ENCODE results near the gene CTSA.

CTSA gene

GRCh38 chr20:45887346-45887715, 3.8 kb upstream of the CTSA start, which contains the start of gene SPATA25:
SPATA25 (minus strand) TSS chr20:45887622; CDS start chr20:45887590, 32 bp downstream.
- TF ChIP-seq CTCF (IDR thresholded peaks at IDR 0.05; ENCODE audit: control insufficient read depth, insufficient read depth, low read depth, low read length, missing control alignments) = no peak
- no peak for DNase-seq (ENCODE audit: low read depth)
- no peak within 1 kb of the TSS for H3K4me3 ChIP-seq (ENCODE audit: control insufficient read depth, low read depth, low read length)

GRCh38 chr20:45888681-45889080, 2.5 kb upstream of the CTSA start:
- DNase-seq (ENCODE audit: low read depth) = no peak
- TF ChIP-seq CTCF (IDR thresholded peaks at IDR 0.05; ENCODE audit: control insufficient read depth, insufficient read depth, low read depth, low read length, missing control alignments) = no peak
- no peak overlapping the region for H3K4me3 ChIP-seq (ENCODE audit: control insufficient read depth, low read depth, low read length)

- TF ChIP-seq CTCF (IDR thresholded peaks at IDR 0.05; ENCODE audit: control insufficient read depth, insufficient read depth, low read depth, low read length, missing control alignments) = peak; percentile 74
- DNase-seq (ENCODE audit: low read depth) = no peak
- H3K4me3 ChIP-seq (ENCODE audit: control insufficient read depth, low read depth, low read length) = peak overlapping the region; percentile 65
Observed at GRCh38 chr20:45890077-45890984, 804 bp upstream of the CTSA start.

- TF ChIP-seq CTCF (IDR thresholded peaks at IDR 0.05; ENCODE audit: control insufficient read depth, insufficient read depth, low read depth, low read length, missing control alignments) = peak; percentile 34
- DNase-seq (ENCODE audit: low read depth) = no peak
- H3K4me3 ChIP-seq (ENCODE audit: control insufficient read depth, low read depth, low read length) = peak overlapping the region; percentile 65
Observed at GRCh38 chr20:45892049-45892825, 1.1 kb downstream of the CTSA start.

- H3K4me3 ChIP-seq (ENCODE audit: control insufficient read depth, low read depth, low read length) = no peak overlapping the region
- no peak for TF ChIP-seq CTCF (IDR thresholded peaks at IDR 0.05; ENCODE audit: control insufficient read depth, insufficient read depth, low read depth, low read length, missing control alignments)
- no peak for DNase-seq (ENCODE audit: low read depth)
Observed at GRCh38 chr20:45892828-45893500, 1.8 kb downstream of the CTSA start.

GRCh38 chr20:45893831-45894230, 2.7 kb downstream of the CTSA start:
- DNase-seq (ENCODE audit: low read depth) = no peak
- H3K4me3 ChIP-seq (ENCODE audit: control insufficient read depth, low read depth, low read length) = no peak overlapping the region
- TF ChIP-seq CTCF (IDR thresholded peaks at IDR 0.05; ENCODE audit: control insufficient read depth, insufficient read depth, low read depth, low read length, missing control alignments) = no peak
